Measurements from ENCODE around the gene DIP2B. TPM values are rescaled to one million over a fixed set of nuclear protein-coding genes. Genes with fewer than 3 reads are reported as not detected.

The DIP2B gene
- total RNA-seq, 2 experiments from 2014 or later, result 21.2 to 23.7 TPM

DNA sequence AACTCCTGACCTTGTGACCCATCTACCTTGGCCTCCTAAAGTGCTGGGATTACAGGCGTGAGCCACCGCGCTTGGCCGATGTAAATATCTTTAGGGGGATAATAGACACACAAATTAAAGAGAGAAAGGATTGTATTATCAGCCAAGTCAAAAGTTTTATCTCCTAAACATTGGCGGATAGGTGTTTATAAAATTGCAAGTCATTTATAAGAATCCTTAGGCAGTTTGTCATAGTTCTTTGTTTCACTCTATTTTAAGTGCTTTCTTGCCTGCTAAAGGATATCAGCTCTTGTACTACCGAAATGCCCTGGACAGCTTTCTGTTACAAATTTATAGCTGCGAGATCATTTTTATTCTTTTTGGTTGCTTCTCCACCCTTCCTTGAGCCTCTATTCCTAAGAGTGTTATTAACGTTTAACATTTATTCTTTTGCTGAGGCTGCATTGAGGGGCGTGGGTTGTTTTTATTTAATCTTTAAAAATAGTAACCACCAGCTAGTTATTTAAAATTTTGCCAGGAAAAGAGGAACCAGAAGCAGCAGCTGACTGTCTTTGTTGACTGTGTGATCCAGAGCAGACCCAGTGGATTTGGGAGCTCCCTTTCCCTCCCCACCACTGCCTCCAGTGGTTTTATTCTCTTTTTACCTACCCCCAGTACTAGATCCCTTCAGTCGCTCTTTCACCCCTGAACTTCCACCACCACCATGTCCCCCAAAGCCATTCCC lies 106.4 kb downstream of the DIP2B start:
- TF ChIP-seq, protein P1, sequence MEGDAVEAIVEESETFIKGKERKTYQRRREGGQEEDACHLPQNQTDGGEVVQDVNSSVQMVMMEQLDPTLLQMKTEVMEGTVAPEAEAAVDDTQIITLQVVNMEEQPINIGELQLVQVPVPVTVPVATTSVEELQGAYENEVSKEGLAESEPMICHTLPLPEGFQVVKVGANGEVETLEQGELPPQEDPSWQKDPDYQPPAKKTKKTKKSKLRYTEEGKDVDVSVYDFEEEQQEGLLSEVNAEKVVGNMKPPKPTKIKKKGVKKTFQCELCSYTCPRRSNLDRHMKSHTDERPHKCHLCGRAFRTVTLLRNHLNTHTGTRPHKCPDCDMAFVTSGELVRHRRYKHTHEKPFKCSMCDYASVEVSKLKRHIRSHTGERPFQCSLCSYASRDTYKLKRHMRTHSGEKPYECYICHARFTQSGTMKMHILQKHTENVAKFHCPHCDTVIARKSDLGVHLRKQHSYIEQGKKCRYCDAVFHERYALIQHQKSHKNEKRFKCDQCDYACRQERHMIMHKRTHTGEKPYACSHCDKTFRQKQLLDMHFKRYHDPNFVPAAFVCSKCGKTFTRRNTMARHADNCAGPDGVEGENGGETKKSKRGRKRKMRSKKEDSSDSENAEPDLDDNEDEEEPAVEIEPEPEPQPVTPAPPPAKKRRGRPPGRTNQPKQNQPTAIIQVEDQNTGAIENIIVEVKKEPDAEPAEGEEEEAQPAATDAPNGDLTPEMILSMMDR (IDR thresholded peaks at IDR 0.05), result no peak
- DNase-seq (no peak), ATAC-seq (no peak)
- H3K4me3 Mint-ChIP-seq, result no peak overlapping the region
- ChIA-PET POLR2A (interaction anchor here (0.6 to 1.4 kb wide), 2 partner anchors 10 to 13 kb away, joined by 3 read pairs; no protein-coding TSS in a partner anchor), CTCF (interaction anchor here (1.2 to 1.3 kb wide), 2 partner anchors 27 to 106 kb away, joined by 3 to 4 read pairs; partner anchors contain the start of gene DIP2B)
- peaks cover 5% of the 10 kb centered on the region for H3K36me3 Mint-ChIP-seq (ENCODE audit: low read depth)
- intact Hi-C loops (cut with micrococcal nuclease), result no loop called here
- H3K9me3 Mint-ChIP-seq, result no peaks in the 10 kb centered on the region
- no peak overlapping the region for H3K27ac Mint-ChIP-seq
- H3K4me1 Mint-ChIP-seq (ENCODE audit: low read depth), result peaks cover 22% of the 10 kb centered on the region
- H3K27me3 Mint-ChIP-seq, result no peaks in the 10 kb centered on the region

DNA sequence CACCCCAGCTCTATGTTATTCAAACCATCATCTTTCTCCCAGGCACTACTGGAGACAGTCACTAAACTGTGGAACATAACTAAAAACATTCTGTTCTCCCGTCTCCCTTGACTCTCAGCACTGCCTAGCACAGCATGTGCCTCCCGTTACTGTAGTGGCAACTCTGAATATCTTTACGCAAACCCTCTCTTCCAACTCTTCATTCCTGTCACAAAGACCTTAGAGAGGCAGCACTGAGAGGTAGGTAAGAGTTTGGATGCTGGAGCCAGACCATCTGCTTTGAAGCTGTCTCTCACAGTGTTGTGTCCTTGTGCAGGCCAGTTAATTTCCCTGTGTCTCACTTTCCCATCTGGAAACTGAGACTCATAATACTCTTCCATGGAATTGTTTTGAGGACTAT lies 108.1 kb downstream of the DIP2B start:
- Mint-ChIP-seq H3K27ac (no peak overlapping the region), H3K9me3 (no peaks in the 10 kb centered on the region), H3K4me3 (no peak overlapping the region), H3K36me3 (ENCODE audit: low read depth) (peaks cover 2% of the 10 kb centered on the region), H3K4me1 (ENCODE audit: low read depth) (peaks cover 12% of the 10 kb centered on the region), H3K27me3 (no peaks in the 10 kb centered on the region)
- intact Hi-C loops (cut with micrococcal nuclease), result no loop called here
- DNase-seq, result no peak
- TF ChIP-seq, protein P1 (IDR thresholded peaks at IDR 0.05), result no peak
- POLR2A ChIA-PET, result interaction anchor here (1.4 kb wide), 1 partner anchor 12 kb away, joined by 3 read pairs; no protein-coding TSS in a partner anchor
- ATAC-seq, result no peak
- CTCF ChIA-PET, result interaction anchor here (1.0 kb wide), 1 partner anchor 25 kb away, joined by 3 read pairs; no protein-coding TSS in a partner anchor

DNA sequence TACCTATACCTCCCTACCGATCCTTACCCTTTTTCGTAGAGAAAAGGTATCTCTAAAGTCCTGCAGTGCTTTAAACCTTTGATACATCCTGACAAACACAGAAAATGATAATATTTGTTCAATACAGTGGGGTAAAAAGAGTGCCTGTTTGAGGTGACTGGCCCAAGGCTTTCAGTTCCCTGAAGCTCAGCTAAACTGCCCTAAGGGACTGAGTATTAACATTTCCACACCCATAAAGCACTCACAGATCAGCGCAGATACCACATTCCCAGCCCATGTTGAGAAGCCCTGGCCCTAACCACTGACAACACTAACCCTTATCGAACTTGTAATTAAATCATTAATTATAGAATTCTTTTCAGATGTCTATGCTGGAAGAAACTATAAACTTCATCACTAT lies 108.7 kb downstream of the DIP2B start:
- H3K27me3 Mint-ChIP-seq, result no peaks in the 10 kb centered on the region
- H3K27ac Mint-ChIP-seq, result no peak overlapping the region
- TF ChIP-seq, protein P1 (IDR thresholded peaks at IDR 0.05), result no peak
- H3K4me3 Mint-ChIP-seq, result no peak overlapping the region
- peaks cover 16% of the 10 kb centered on the region for H3K4me1 Mint-ChIP-seq (ENCODE audit: low read depth)
- no peaks in the 10 kb centered on the region for H3K9me3 Mint-ChIP-seq
- DNase-seq (no peak), ATAC-seq (no peak)
- POLR2A ChIA-PET, result no interaction called here
- intact Hi-C loops (cut with micrococcal nuclease), result no loop called here
- CTCF ChIA-PET, result interaction anchor here (1.0 kb wide), 1 partner anchor 25 kb away, joined by 3 read pairs; no protein-coding TSS in a partner anchor
- H3K36me3 Mint-ChIP-seq (ENCODE audit: low read depth), result peaks cover 2% of the 10 kb centered on the region

GRCh38 chr12:50614167-50614759 lies 109.5 kb downstream of the DIP2B start:
- no peak overlapping the region for H3K4me3 Mint-ChIP-seq
- intact Hi-C loops (cut with micrococcal nuclease), result no loop called here
- peaks cover 22% of the 10 kb centered on the region for H3K4me1 Mint-ChIP-seq (ENCODE audit: low read depth)
- DNase-seq, result no peak
- ATAC-seq, result no peak
- no peaks in the 10 kb centered on the region for H3K9me3 Mint-ChIP-seq
- no peaks in the 10 kb centered on the region for H3K27me3 Mint-ChIP-seq
- TF ChIP-seq, protein P1 (IDR thresholded peaks at IDR 0.05), result no peak
- ChIA-PET POLR2A (interaction anchor here (1.0 kb wide), 1 partner anchor 109 kb away, joined by 3 read pairs; the partner anchor contains the start of gene DIP2B), CTCF (interaction anchor here (0.6 kb wide), 1 partner anchor 64 kb away, joined by 3 read pairs; no protein-coding TSS in a partner anchor)
- no peak overlapping the region for H3K27ac Mint-ChIP-seq
- H3K36me3 Mint-ChIP-seq (ENCODE audit: low read depth), result peaks cover 2% of the 10 kb centered on the region

All from activated CD8-positive, alpha-beta T cell treated with anti-CD3 and anti-CD28 coated beads for 36 hours (primary cell).